DMS153 (cell line): ENCODE data around the gene KPTN.

ENCODE experiments used
- DNase-seq: peaks from one replicate; lab custom pipeline; 2025; lab: John Stamatoyannopoulos, UW

KPTN gene

GRCh38 chr19:47483800-47484690, at the start of gene KPTN:
Gene KPTN (minus strand): TSS chr19:47484219. CDS start chr19:47484160, 59 bp downstream.
- peak; percentile 79 for DNase-seq

- DNase-seq = no peak
These were observed 47.8 kb upstream of the KPTN start for GRCh38 chr19:47531640-47532387.

DNA sequence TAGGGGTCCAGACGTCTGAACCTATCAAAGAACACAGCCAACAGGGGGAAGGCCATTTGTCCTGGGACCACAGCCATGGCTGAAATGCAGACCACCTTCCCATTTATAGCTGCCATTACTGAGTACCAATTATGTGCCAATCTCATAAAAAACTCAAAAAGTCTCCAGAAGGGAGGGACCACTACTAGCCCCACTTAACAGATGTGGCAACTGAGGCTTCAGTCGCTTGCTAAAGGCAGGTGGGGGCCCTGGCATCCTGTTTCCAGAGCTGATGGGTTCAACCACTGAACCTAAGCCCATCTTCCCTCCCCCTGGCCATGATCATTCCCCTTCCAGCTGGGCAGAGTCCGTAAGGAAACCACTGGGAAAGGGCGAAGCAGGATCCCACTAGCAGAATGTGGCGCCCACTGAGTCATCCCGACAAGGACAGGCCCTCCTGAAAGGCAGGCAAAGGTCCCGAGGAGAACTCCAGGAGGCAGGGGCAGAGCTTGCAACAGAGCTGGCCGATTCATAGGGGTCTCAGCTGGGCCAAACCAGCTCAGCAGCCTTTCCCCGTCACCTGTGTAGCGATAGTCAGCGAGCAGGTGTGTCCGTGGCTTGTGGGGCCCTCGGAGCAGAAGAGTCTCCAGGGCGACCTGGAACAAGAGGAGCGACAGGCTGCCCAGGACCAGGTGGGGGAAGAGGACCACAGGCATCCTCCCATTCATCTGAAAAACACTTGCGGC, 45.2 kb upstream of the KPTN start:
- no peak for DNase-seq

DNA sequence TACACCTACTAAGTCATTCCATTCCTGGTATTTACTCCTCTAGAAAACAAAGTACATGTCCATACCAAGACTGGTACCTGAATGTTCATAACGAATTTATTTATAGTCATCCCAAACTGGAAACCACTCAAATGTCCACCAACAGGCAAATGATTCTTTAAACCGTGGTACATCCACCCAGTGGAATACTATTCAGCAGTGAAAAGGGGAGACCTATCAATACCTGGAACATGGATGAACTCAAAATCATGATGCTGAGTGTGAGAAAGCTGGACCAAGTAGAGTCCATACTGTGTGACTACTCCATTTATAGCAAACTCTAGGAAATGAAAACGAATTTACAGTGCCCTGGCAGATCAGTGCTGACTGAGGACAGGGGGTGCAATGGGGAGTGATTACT, 42.8 kb upstream of the KPTN start:
- no peak for DNase-seq

GRCh38 chr19:47523473-47523872, 39.5 kb upstream of the KPTN start:
- peak; percentile 34 for DNase-seq

- no peak for DNase-seq
These were observed 37.6 kb upstream of the KPTN start for GRCh38 chr19:47521473-47522180.

DNA sequence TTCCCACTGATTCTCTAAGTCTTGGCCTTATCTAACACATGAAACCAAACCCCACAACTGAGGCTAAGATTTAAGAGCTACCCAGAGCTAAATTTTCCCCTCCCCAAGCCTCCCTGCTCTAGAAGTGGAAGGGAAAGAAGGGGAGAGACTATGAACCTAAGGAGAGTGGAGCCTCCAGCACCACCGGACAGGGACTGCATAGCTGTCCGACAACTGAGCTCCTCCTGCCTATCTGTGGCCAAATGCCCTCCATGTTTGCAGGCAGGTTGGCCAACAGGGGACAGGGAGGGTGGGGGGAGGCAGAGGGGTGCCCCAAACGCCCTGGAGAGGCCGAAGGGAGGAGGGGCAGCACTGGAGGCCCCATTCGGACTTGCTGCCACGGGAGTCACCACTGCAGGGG, 36.8 kb upstream of the KPTN start:
- DNase-seq = no peak

GRCh38 chr19:47520343-47520806, 36.4 kb upstream of the KPTN start:
- DNase-seq = no peak

- no peak for DNase-seq
These were observed 34.8 kb upstream of the KPTN start for GRCh38 chr19:47518854-47519253.

DNA sequence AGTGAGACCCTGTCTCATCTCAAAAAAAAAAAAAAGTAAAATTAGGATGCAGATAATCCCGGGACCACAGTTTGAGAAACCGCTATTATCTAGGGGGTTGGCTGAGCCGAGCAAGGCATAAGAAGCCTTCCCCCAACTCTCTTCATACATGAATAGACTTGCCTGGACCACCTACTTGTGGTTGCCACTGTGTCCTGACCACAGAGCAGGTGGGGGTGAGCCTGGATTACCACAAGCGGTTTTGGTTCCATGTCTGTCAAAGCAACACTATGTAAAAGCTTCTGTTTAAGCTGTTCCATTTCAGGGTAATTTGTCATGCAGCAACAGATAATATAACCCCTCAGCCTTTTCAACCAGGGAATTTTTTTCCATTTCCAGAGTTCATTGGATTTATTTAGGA, 34.1 kb upstream of the KPTN start:
- DNase-seq = no peak

DNA sequence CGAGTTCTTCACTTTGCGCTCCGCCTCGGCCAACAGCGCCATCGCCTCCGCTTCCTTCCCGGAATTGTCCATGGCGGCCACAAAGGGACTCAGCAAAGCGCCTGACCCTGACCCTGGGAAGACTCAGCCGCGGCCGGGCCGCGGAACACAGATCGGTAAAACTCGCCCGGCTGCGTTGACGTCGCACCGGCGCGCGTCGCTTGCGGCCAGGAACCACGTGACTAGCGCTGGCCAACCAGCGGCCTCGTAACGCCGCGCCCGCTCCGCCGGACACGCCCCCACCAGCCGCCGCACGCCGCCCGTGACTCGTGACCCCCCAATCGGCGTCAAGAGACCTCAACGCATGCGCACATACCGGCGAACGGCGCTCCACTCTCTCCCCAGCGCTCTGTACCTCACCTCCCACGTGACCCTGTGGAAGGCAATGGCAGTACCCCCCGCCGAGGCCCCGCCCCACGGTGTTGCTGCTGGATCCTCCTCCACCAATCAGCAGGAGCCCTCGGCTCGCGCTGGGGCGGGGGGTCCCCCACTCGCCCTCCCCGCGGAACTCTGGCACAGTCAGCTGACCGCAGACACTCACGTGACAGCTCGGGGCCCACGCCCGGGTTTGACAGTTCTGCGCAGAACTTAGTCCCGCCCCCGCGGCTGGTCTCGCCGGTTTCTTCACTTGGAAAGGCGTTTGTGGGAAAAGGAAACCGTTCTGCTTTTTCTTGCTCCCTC, 31.0 kb upstream of the KPTN start, which contains the start of gene NAPA:
NAPA (minus strand) TSS at position 195 of the 720 bp plus-strand sequence; CDS start at position 72, 123 bp downstream.
- DNase-seq = peak; percentile 100

GRCh38 chr19:47514151-47514868, 30.3 kb upstream of the KPTN start:
- DNase-seq = no peak

DNA sequence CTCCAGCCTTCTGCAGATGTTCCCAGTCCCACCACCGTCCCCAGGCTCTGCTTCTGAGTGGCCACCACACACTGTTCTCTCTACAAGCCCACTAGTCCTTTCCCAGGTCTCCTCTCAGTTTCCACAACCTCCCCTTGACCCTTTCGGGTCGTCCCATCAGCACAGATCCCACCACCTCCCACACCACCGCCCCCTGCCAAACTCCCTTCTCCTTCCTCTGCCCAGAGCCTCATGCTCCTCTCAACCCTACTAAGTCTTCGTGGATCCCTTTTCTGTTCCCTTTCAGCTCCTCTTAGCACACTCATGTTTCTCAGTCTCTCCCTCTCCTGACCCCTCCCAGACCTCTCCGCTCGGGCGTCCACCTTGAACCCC, 28.9 kb upstream of the KPTN start:
- no peak for DNase-seq

- no peak for DNase-seq
These were observed 28.3 kb upstream of the KPTN start for GRCh38 chr19:47512183-47512947.

DNA sequence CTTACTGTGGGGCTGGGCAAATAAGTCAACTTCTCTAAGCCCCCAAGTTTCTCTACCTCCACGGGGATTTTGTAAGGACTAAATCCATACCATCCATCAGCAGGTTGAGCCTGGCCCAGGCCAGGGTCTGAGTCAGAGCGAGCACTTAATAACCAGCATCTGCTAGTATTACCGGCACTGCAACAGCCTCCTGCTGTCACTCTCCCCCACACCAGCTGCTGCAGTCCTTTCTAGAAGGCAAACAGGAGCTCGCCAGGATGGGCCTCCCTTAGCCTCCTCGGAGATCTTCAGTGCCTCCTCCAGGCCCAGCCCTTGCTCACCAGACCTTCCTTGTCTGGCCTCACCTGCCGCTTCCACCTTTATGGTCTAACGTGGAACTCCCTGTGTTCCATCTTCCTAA, 27.7 kb upstream of the KPTN start:
- DNase-seq = no peak

DNA sequence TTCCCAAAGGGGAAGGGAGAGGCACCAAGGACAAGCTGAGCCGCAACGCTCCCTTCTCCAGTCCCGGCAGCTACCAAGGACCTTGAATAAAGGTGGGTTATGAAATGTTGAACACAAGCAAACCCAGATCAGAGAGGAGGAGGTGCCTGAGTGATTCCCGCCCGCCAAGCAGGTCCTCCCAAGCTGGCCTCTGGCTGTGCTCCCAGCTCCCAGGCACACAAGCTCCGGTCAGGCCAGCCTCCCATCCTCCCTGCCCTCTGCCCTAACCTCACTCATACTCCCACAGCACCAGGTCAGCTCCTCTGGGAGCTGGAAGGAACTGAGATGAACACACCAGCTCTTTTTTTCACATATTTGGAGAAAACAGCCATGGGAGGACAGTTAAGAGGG, 27.1 kb upstream of the KPTN start:
- no peak for DNase-seq

GRCh38 chr19:47510516-47511127, 26.6 kb upstream of the KPTN start:
- no peak for DNase-seq

GRCh38 chr19:47509973-47510372, 26.0 kb upstream of the KPTN start:
- DNase-seq = no peak

GRCh38 chr19:47509170-47509847, 25.3 kb upstream of the KPTN start:
- DNase-seq = no peak
